ELF-1 (cell line): Measurements from ENCODE around the gene ZFY.

Source experiments
- DNase-seq: peaks from one replicate; pipeline ENCODE4 v3.0.0-alpha.2; 2016; ENCODE audit warnings: low read depth, low spot score

Gene ZFY

GRCh38 chrY:2934861-2935715, at the start of gene ZFY:
Gene ZFY, plus strand, starts transcription at chrY:2935381. Its CDS starts 18,556 bp downstream, at chrY:2953937.
- no peak for DNase-seq

GRCh38 chrY:2885880-2886279, 49.3 kb upstream of the ZFY start:
- no peak for DNase-seq

GRCh38 chrY:2887386-2887785, 47.8 kb upstream of the ZFY start:
- DNase-seq, result no peak

GRCh38 chrY:2887955-2888354, 47.2 kb upstream of the ZFY start:
- DNase-seq, result no peak

GRCh38 chrY:2893471-2893870, 41.7 kb upstream of the ZFY start:
- DNase-seq, result no peak

- no peak for DNase-seq
Measured at GRCh38 chrY:2896050-2896449, 39.1 kb upstream of the ZFY start.

- DNase-seq, result no peak
Measured at GRCh38 chrY:2907356-2907755, 27.8 kb upstream of the ZFY start.

GRCh38 chrY:2913066-2913815, 21.9 kb upstream of the ZFY start:
- no peak for DNase-seq

- no peak for DNase-seq
Measured at GRCh38 chrY:2934078-2934477, 1.1 kb upstream of the ZFY start.

GRCh38 chrY:2935716-2936435, 695 bp downstream of the ZFY start:
- no peak for DNase-seq

- DNase-seq, result no peak
Measured at GRCh38 chrY:2936436-2936750, 1.2 kb downstream of the ZFY start.

GRCh38 chrY:2937149-2937548, 2.0 kb downstream of the ZFY start:
- DNase-seq, result no peak

- DNase-seq, result no peak
Measured at GRCh38 chrY:2949590-2950252, 14.5 kb downstream of the ZFY start.

GRCh38 chrY:2950655-2951054, 15.5 kb downstream of the ZFY start:
- no peak for DNase-seq

- DNase-seq, result no peak
Measured at GRCh38 chrY:2952912-2953311, 17.7 kb downstream of the ZFY start.

GRCh38 chrY:2954735-2955134, 19.6 kb downstream of the ZFY start:
- DNase-seq, result no peak

- DNase-seq, result no peak
Measured at GRCh38 chrY:2955561-2955960, 20.4 kb downstream of the ZFY start.

GRCh38 chrY:2962061-2962460, 26.9 kb downstream of the ZFY start:
- DNase-seq, result no peak

GRCh38 chrY:2964814-2965213, 29.6 kb downstream of the ZFY start:
- no peak for DNase-seq

- no peak for DNase-seq
Measured at GRCh38 chrY:2965629-2966028, 30.4 kb downstream of the ZFY start.

GRCh38 chrY:2969561-2969960, 34.4 kb downstream of the ZFY start:
- no peak for DNase-seq

GRCh38 chrY:2972708-2973107, 37.5 kb downstream of the ZFY start:
- DNase-seq, result no peak
